HG03159 (cell line): ENCODE results near the gene HINT1.
A peak's percentile ranks its signal among the peaks of the same experiment; 100 is the strongest.
"Not testable (repeated sequence)": the region's sequence is repeated elsewhere in the genome, so short reads cannot be mapped to it uniquely, and the experiment has no call there.

Source experiments
- ATAC-seq: cut with Tn5 transposase; IDR thresholded peaks from one replicate; pipeline ENCODE4 v1.9.1; 2021; ENCODE audit warnings: mild to moderate bottlenecking, moderate library complexity; ENCODE audit not compliant: unreplicated experiment

HINT1 gene

DNA sequence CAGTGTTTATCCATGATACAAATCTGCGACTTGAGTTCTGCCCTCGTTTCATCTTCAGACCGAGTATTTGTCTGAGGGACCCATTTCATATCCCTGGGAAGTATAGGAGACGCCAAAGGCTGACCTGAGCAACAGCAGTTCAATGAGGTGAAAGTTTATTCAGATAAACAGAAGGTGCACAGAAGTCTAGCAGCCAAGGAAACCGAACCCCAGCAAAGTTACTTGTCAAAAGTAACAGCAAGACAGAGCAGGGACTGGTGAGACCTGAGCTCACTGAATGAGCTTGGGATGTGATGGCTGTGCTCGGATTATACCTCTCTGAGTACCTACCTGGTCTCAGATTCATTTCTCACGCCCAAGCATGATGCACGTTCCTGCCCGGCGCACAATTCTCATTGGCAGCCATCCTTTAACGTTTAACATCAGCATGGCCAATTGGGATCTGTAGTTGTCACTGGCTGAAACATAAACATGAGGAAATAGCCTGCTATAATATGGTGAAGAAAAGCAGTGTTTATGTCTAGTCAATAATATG lies 6.3 kb upstream of the HINT1 start:
- no peak for ATAC-seq

DNA sequence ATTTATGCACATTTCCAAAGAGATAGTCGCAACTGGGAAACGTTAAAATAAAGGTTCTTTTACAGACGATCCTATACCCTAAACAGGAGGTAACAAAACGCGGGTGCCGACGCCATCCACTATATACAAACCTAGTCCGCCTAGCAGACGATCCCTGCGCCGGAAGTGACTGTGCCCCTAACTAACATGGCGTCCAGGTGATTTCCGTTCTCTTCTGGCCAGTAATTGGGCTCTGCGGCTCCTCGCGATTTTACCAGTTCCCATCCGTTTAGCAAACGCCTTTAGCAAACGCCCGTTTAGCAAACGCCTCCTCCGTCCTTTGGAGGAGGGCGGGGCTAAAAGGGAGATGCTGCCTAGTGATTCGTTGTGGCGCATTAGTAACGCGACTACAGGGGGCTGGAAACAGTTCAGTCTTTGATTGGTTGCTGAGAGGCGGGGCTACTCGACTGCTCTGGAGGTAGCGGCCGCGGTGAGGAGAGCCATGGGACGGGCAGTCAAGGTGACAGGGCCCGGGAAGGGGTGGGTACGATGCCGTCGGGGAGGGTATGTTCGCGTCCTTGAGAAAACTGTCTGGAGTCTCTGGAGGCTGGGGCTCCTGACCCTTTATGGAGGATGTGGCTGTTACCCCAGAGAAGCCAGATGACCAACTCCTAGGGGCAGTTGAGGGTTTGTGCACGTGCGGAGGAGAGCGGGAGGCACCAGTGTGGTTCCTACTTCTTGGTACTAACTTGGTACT lies 5.7 kb upstream of the HINT1 start, which contains the start of gene LYRM7:
Gene LYRM7, plus strand, starts transcription at position 405 of the 736 bp plus-strand sequence. Its CDS starts 77 bp downstream, at position 482.
- peak; percentile 97 for ATAC-seq

DNA sequence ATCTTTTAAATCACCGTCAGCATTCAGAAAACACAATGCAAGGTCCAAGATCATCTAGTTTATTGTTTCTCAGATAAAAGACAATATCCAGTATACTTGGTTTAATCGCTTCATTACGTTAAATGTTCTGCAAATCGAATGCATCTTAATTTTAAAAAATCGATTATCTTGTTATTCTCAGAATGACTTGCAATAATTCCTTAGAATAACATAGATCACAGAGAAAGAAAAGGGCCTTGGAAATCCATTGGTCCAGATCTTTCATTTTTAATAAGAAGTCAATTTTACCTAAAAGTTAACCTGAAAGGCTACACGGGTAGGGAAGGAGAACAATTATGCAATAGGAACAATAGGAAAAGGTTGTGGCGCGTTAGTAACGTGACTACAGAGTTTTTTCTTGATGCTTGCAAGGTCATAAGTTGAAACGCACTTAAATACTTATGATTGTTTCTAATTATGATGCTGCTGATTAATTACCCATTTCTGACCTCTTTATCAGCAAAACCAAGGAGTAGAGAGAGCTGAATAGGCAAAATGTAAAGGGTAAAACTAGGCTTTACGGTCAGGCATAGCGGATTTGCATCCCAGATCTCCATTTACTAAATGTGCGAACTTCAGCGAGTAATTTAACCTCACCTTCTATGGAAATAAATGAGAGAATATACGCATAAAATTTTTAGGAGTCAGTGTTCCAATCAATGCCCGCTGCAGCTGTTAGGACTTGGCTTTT lies 4.9 kb upstream of the HINT1 start:
- ATAC-seq: no peak

DNA sequence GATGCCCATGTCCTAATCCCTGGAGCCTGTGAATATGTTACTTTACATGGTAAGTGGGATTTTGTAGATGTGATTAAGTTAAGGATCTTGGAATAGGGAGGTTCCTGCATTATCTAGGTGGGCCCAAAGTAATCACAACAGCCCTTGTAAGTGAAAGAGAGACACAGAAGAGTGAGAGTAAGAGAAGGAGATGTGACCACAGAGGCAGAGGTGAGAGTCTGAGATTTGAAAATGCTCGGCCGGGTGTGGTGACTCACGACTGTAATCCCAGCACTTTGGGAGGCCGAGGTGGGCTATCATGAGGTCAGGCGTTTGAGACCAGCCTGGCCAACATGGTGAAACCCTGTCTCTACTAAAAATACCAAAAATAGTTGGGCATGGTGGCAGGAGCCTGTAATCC lies 2.6 kb upstream of the HINT1 start:
- ATAC-seq: no peak

DNA sequence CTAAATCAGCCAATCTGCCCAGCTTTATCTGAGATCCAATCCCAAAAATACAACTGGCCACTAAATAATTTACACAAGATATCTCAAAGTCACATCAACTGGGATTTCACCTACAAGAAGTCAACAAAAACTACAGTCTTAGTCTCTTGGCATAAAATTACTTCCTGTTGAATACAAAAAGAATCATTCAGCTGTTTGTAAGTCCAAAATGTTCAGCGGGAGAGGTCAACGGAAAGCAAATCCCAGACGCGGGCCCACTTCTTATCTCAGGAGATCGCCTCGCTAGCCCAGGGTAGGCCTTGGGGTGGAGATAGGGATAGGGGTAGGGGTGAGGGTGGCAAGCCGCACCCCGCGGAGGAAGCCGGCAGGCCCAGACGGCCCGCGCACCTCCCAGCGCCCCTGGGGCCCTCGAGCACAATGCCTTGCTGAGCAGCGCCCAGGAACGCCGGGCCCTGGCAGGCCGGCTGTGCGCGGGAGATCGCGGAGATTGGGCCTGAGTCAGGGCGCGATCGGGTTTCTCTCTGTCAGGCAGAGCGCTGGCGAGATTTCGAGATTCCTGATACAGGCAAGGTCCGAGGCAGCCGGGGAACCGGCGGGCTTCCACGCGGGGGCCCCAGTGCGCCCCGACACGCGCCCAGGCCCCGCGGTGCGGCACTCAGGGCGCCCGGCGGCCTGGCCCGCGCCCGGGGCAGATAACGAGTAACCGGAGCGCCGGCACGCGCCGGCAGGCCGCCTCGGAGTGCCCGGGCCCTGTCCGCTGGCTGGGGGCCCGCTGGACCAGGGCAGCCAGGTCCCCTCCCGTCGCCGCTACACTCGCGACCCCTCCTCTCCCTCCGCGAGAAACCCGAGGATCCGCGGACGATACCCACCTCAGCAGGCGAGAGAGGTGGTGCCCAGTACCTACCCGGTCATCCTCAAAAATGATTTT lies 601 bp downstream of the HINT1 start:
- peak; percentile 58 for ATAC-seq

DNA sequence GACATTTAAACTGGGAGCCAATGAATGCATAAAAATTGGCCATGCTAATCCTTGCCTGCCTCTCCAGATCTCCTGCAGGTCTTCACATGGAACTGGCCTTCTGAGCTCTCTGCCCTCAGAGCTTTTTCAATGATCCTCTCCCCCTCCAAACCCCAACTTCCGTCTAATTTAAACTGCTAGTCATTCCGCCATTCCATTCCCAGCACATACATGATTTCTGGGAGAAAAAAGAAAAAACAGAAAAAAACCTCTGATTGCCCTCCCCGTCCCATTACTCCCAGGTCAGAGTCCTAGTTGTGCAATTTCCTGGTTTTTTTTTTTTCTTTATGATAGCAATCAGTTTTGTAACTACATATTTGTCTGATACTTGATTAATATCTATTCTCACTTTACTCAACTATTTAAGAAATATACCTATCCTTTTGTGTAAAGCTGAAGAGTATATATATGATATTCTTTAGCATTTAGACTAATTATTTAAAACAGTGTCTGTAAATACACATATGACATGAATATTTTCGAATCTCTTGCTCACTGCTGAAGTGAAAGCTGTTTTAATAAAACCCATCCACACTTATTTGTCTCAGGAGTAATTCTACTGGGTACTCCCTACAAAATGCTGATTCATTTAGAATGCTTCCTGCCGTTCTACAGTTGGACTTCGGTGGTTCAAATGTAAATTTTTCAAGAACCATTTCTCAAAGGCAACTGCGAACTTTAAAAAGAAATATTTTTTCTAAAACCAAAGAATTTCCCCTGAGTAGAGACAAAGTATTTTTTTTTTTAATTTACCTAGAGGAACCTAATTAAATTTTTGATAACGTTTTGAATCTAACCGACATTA lies 1.6 kb downstream of the HINT1 start:
- no peak for ATAC-seq

DNA sequence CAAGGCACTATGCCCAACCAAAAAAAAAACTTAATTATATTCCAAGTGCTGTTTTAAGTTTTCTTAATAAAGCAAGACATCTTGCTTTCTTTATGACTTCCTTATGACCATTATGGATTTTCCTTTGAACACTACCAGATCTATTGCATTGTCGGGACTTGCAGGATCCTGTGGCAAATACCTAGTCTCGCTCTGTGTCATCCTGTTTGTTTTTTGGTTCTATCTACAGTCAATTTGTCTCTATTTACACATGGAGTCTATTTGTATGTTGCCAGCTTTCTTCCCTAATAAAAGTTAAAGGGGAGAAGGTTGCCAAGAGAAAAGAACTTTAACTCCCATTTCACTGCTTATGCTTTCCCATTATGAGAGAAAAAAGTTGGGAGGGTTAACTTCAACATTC lies 4.9 kb downstream of the HINT1 start:
- ATAC-seq: no peak

DNA sequence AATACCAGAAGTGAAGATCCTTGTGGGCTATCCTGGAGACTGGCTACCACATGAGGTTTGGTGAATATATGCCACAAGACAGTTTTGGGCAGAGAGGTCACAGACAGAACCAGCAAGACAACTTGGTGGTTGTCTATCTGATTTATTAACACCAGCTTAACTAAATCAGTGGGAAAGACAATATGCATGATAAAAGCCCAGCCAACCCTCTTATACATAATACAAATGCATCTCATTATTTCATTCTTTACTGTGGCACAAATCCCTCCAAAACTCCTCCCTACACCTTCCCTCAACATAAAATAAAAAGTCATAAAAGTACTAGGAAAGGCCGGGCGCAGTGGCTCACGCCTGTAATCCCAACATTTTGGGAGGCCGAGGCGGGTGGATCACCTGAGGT lies 8.1 kb downstream of the HINT1 start:
- no peak for ATAC-seq

DNA sequence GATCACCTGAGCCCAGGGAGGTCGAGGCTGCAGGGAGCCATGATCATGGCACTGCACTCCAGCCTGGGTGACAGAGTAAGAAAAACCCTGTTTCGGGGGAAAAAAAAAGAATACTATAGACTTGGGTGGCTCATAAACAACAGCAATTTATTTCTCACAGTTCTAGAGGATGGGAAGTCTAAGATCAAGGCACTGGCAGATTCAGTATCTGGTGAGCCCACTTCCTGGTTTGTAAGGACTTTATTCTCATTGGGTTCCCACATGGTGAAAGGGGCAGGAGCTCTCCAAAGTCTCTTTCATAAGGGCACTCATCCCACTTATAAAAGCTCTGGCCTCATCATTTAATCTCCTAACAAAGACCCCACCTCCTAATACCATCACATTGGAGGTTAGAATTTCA lies 8.7 kb downstream of the HINT1 start:
- no peak for ATAC-seq

DNA sequence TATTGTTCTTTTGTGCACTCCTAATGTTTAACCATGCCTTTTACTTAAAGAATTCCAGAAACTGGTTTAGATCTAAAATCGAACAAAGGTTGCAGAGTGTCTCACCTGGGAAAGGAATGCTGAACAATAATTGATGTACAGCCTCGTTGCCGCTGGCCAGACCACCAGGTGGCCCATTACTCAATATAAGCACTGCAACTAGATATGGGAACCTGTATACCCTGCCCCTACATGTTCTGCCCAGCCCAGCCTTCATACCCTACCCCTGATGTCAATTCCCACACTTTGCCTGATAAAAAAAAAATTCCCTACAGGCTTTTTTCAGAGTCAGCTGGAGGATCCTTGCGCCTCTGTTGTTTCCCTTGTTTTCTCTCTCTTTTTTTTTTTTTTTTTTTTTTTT lies 13.8 kb downstream of the HINT1 start:
- no peak for ATAC-seq

DNA sequence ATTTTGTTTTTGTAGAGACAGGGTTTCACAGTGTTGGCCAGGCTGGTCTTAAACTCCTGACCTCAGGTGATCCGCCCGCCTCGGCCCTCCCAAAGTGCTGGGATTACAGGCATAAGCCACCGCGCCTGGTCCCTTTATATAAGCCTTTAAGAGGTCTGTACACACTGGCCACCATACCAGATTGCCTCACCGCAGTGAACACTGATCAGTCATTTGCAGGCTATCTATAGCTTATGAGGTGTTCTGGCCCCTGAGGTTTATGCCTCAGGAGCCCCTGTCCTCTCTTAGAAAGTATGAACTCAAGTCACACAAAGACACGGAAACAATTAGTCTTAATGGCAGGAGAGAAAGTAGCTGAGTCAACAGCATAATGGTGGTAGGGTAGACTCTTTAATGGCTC lies 14.6 kb downstream of the HINT1 start:
- ATAC-seq: no peak

DNA sequence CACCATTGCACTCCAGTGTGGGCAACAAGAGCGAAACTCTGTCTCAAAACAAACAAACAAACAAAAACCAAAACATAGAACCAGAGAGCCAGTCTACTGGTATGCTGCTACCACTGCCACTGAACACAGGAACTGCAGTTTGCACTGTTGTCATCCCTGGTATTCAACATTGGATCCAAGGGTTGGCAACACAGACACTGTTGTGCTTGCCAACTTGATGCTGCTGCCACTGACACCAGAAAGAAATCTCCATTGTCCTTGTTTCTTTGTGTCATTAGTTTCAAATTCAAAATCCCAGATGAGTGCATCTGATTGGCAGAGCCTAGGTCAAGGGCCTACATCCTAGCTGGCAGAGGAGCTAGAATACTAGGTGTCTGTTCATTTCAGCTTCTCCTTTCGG lies 16.2 kb downstream of the HINT1 start:
- ATAC-seq: no peak

DNA sequence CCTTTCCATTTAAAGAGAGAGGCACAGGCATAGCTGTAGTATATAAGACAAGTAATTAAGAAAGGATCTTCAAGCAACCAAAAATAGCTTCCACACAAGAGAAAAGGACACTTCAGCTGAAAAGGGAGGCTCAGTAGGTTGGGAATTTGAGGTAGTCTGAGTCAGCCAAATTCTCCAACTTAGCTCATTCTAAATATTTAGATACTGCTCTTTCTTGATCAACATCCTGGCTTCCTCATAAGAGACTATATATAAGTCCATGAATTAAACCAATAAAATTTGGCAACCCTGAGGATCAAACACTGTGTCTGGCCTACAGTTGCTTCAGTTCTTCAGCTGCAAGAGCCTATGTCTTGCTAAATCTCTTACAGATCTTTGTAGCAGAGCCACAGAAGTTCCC lies 17.8 kb downstream of the HINT1 start:
- no peak for ATAC-seq

DNA sequence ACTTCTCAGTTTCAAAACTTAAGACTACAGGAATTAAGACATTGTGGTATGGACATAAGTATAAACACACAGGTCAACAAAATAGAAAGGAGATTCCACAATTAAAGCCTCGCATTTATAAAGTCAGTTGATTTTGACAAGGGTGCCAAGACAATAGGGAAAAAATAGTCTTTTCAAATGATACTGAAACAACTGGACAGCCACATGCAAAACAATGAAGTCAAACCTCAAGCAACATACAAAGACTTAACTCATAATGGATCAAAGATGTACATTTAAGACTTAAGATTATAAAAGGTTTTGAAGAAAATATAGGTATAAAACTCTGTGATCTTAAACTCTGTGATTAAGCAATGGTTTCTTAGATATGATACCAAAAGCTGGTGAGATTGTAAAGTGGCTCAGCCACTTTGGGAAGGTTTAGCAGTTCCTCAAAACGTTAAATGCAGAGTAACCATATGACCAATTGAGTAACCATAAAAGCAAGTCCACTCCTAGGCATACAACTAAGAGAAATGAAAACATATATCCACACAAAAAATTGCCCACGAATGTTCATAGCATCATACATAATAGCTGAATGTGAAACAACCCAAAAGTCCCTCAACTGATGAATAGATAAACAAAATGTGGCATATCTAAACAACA lies 22.0 kb downstream of the HINT1 start:
- ATAC-seq: no peak

DNA sequence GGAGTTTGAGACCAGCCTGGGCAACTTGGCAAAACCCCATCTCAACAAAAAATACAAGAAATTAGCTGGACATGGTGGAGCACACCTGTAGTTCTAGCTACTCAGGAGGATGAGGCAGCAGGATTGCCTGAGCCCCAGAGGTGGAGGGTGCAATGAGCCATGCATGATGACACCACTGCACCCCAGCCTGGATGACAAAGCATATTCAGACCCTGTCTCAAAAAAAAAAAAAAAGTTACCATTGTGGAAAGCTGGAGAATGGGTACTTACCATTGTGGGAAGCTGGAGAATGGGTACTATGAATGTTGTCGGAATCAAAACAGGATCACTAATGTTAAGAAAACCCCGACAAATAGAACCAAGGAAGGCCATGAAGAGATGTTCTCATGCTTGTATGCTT lies 25.7 kb downstream of the HINT1 start:
- ATAC-seq: no peak

DNA sequence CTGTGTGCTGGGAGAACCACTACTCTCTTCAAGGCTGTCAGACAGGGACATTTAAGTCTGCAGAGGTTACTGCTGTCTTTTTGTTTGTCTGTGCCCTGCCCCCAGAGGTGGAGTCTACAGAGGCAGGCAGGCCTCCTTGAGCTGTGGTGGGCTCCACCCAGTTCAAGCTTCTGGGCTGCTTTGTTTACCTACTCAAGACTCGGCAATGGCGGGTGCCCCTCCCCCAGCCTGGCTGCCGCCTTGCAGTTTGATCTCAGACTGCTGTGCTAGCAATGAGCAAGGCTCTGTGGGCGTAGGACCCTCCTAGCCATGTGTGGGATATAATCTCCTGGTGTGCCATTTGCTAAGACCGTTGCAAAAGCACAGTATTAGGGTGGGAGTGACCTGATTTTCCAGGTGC lies 26.6 kb downstream of the HINT1 start:
- not testable (repeated sequence) for ATAC-seq

DNA sequence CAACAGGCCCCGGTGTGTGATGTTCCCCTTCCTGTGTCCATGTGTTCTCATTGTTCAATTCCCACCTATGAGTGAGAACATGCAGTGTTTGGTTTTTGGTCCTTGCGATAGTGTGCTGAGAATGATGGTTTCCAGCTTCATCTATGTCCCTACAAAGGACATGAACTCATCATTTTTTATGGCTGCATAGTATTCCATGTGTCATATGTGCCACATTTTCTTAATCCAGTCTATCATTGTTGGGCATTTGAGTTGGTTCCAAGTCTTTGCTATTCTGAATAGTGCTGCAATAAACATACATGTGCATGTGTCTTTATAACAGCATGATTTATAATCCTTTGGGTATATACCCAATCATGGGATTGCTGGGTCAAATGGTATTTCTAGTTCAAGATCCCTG lies 32.0 kb downstream of the HINT1 start:
- ATAC-seq: not testable (repeated sequence)

DNA sequence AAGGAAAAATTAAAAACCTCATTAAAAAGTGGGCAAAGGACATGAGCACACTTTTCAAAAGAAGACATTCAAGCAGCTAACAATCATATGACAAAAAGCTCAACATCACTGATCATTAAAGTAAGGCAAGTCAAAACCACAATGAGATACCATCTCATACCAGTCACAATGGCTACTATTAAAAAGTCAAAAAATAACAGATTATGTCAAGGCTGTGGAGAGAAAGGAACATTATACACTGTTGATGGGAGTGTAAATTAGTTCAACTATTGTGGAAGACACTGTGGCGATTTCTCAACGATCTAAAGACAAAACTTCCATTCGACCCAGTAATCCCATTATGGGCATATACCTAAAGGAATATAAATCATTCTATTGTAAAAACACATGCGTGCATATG lies 35.8 kb downstream of the HINT1 start:
- ATAC-seq: no peak

DNA sequence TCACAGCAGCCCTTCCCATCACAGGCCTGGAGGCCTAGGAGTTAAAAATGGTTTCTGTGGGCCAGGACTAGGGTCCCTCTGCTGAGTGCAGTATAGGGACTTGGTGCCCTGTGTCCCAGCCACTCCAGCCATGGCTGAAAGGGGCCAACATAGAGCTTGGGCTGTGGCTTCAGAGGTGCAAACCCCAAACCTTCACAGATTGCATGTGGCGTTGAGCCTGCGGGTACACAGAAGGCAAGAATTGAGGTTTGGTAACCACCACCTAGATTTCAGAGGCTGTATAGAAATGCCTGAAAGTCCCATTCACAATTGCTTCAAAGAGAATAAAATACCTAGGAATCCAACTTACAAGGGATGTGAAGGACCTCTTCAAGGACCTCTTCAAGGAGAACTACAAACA lies 37.8 kb downstream of the HINT1 start:
- not testable (repeated sequence) for ATAC-seq

DNA sequence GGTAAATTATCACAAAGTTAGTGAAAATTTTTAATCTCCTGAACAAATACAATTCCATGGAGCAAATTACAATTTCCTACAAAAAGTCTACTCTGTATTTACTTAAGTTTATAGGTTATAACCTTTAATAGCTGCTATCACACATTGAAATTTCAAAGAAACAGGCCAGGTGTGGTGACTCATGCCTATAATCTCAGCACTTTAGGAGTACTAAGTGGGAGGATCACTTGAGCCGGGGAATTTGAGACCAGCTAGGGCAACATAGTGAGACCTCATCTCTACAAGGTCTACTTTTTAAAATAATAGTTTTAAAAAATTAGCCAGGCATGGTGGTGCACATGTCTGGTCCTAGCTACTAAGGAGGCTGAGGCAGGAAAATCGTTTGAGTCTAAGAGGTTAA lies 50.3 kb downstream of the HINT1 start:
- ATAC-seq: no peak
